Loucy (cell line): Measurements from ENCODE around the gene FTO.

Experiments used
- H2AFZ ChIP-seq: fragments of 200-600 bp; sonication (generic); 2 replicates; pipeline ENCODE4 v1.6.0; 2016; ENCODE audit warnings: antibody characterized with exemption, mild to moderate bottlenecking, low read length, moderate library complexity
- H3F3A ChIP-seq: fragments of 200-600 bp; 2 replicates; pipeline ENCODE4 v1.6.0; 2016; ENCODE audit warnings: antibody characterized with exemption, low read depth, mild to moderate bottlenecking
- H3K27me3 ChIP-seq: fragments of 200-600 bp; sonication (generic); 2 replicates; pipeline ENCODE4 v1.6.1; 2014; ENCODE audit warnings: low read length, mild to moderate bottlenecking; ENCODE audit not compliant: insufficient read depth, poor library complexity, severe bottlenecking
- H3K36me3 ChIP-seq: fragments of 200-600 bp; sonication (generic); 2 replicates; pipeline ENCODE4 v1.6.1; 2016; ENCODE audit warnings: low read length; ENCODE audit not compliant: insufficient read depth
- H3K4me1 ChIP-seq: fragments of 200-600 bp; sonication (generic); 2 replicates; pipeline ENCODE4 v1.5.1; 2014; ENCODE audit warnings: low read length, mild to moderate bottlenecking; ENCODE audit not compliant: insufficient read depth, poor library complexity, severe bottlenecking
- H3K4me2 ChIP-seq: fragments of 200-600 bp; sonication (generic); 2 replicates; pipeline ENCODE4 v1.6.0; 2014; ENCODE audit warnings: antibody characterized with exemption, low read length, low read depth, mild to moderate bottlenecking; ENCODE audit not compliant: poor library complexity, severe bottlenecking
- H3K4me3 ChIP-seq: fragments of 200-600 bp; sonication (generic); 2 replicates; pipeline ENCODE4 v1.5.1; 2014; ENCODE audit warnings: low read length, mild to moderate bottlenecking, mixed read lengths; ENCODE audit not compliant: poor library complexity, severe bottlenecking
- H3K79me2 ChIP-seq: fragments of 200-600 bp; sonication (generic); 2 replicates; pipeline ENCODE4 v1.6.1; 2014; ENCODE audit warnings: low read length; ENCODE audit not compliant: insufficient read depth
- H3K9ac ChIP-seq: fragments of 200-600 bp; sonication (generic); 2 replicates; pipeline ENCODE4 v1.6.0; 2014; ENCODE audit warnings: mild to moderate bottlenecking, low read depth, low read length, moderate library complexity; ENCODE audit not compliant: poor library complexity, severe bottlenecking
- H3K9me2 ChIP-seq: fragments of 200-600 bp; sonication (generic); replicated peaks from 2 replicates; pipeline ENCODE4 v1.6.1; 2016; ENCODE audit warnings: low read depth, low read length, mixed read lengths
- H3K9me3 ChIP-seq: fragments of 200-600 bp; sonication (generic); 2 replicates; pipeline ENCODE4 v1.6.1; 2014; ENCODE audit warnings: mild to moderate bottlenecking, antibody characterized with exemption, low read length, low read depth; ENCODE audit not compliant: insufficient read depth
- H4K20me1 ChIP-seq: fragments of 200-600 bp; sonication (generic); 2 replicates; pipeline ENCODE4 v1.6.0; 2014; ENCODE audit warnings: antibody characterized with exemption, low read length, mild to moderate bottlenecking; ENCODE audit not compliant: insufficient read depth, poor library complexity, severe bottlenecking
- CTCF ChIP-seq: fragments of 200-600 bp; sonication (generic); conservative IDR thresholded peaks from 2 replicates; pipeline ENCODE4 v1.5.1; 2014; ENCODE audit warnings: mild to moderate bottlenecking, antibody characterized with exemption, low read length
- EZH2phosphoT487 ChIP-seq: fragments of 200-600 bp; IDR thresholded peaks from 2 replicates; pipeline ENCODE4 v1.6.1; 2018; ENCODE audit warnings: antibody characterized with exemption, mild to moderate bottlenecking, moderate library complexity, borderline replicate concordance

Gene FTO

DNA sequence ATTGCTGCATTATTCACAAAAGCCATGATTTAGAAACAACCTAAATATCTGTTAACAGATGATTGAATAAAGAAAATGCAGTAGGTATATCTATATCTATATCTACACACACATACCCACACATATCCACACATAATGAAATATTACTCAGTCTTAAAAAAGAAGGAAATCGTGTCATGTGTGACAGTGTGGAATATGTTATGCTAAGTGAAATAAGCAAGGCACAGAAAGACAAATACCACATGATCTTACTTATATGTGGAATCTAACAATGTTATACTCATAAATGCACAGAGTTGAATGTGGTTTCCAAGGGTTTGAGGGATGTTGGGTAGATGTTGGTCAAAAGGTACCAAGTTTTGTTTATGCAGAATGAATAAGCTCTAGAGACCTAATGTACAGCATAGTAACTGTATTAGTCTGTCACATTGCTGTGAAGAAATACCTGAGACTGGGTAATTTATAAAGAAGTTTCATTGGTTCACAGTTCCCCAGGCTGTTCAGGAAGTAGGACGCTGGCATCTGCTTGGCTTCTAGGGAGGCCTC, 156.1 kb downstream of the FTO start:
- Histone ChIP-seq H3K9me3 (no peaks in the 10 kb centered on the region), H3K4me1 (no peaks in the 10 kb centered on the region), H3K9me2 (no peaks in the 10 kb centered on the region), H3K4me3 (no peak overlapping the region), H4K20me1 (no peaks in the 10 kb centered on the region), H3K9ac (no peak overlapping the region), H3F3A (no peaks in the 10 kb centered on the region), H3K27me3 (no peaks in the 10 kb centered on the region), H3K4me2 (no peak overlapping the region), H3K79me2 (no peaks in the 10 kb centered on the region), H3K36me3 (0 out of 2 replicates have a peak, but pooled peaks cover 3% of the 10 kb centered on the region), H2AFZ (no peak overlapping the region)
- TF ChIP-seq EZH2phosphoT487 (no peak), CTCF (no peak)

DNA sequence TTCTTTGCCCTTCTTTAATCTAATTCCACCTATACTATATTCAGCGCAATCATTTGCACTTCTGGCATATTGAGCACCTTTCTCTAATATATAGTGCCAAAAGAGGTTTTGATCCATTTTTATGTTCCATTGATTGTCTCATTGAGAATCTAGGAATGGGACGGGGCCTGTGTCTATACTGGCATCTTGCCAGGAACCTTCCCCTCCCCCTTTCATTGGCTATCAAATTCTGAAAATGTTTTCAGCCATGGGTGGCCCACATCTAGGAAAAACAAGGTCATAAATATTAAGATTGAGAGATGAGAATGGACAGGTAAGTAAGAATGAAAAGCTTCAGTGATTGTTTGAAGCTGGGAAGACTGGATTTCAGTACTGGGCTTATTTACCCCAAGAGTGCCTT, 159.9 kb downstream of the FTO start:
- no peak overlapping the region for H3K4me2 ChIP-seq
- H3K36me3 ChIP-seq, result 0 out of 2 replicates have a peak, but pooled peaks cover 3% of the 10 kb centered on the region
- no peaks in the 10 kb centered on the region for H3K27me3 ChIP-seq
- H3K9me2 ChIP-seq, result no peaks in the 10 kb centered on the region
- H3K4me3 ChIP-seq, result no peak overlapping the region
- TF ChIP-seq CTCF (no peak), EZH2phosphoT487 (no peak)
- no peaks in the 10 kb centered on the region for H4K20me1 ChIP-seq
- no peaks in the 10 kb centered on the region for H3K79me2 ChIP-seq
- H3K4me1 ChIP-seq, result peaks cover 6% of the 10 kb centered on the region
- peaks cover 6% of the 10 kb centered on the region; the same call in 1 of the 2 replicates for H3K9me3 ChIP-seq
- H3F3A ChIP-seq, result no peaks in the 10 kb centered on the region
- H3K9ac ChIP-seq, result no peak overlapping the region
- H2AFZ ChIP-seq, result no peak overlapping the region

- Histone ChIP-seq H3K4me3 (no peak overlapping the region), H3F3A (no peaks in the 10 kb centered on the region), H3K9me2 (no peaks in the 10 kb centered on the region), H3K9me3 (peaks cover 12% of the 10 kb centered on the region; the same call in 1 of the 2 replicates), H3K79me2 (no peaks in the 10 kb centered on the region), H3K27me3 (no peaks in the 10 kb centered on the region), H3K9ac (no peak overlapping the region), H2AFZ (no peak overlapping the region), H3K4me2 (no peak overlapping the region), H3K4me1 (peaks cover 6% of the 10 kb centered on the region), H3K36me3 (peaks cover 9% of the 10 kb centered on the region; the same call in 1 of the 2 replicates), H4K20me1 (no peaks in the 10 kb centered on the region)
- TF ChIP-seq EZH2phosphoT487 (no peak), CTCF (no peak)
Measured at GRCh38 chr16:53864819-53865493, 161.0 kb downstream of the FTO start.
